ENCODE results near the gene CDT1. TPM values are rescaled to one million over a fixed set of nuclear protein-coding genes. Genes with fewer than 3 reads are reported as not detected.

CDT1 gene
- total RNA-seq, 1 experiment from 2014 or later: 39.9 TPM

- no peak for ATAC-seq
- Histone ChIP-seq H3K27me3 (ENCODE audit: control insufficient read depth, insufficient read depth, low read length) (no peaks in the 10 kb centered on the region), H3K4me1 (ENCODE audit: control insufficient read depth, insufficient read depth, low read length) (peaks cover 84% of the 10 kb centered on the region), H3K4me3 (ENCODE audit: low read depth in 2 of 2, low read length in 2 of 2) (no peak overlapping the region), H3K27ac (ENCODE audit: low read length) (peak overlapping the region; percentile 66), H3K9me3 (ENCODE audit: control insufficient read depth, insufficient read depth, low read depth, low read length) (no peaks in the 10 kb centered on the region), H3K36me3 (ENCODE audit: control insufficient read depth, insufficient read depth, low read length) (no peaks in the 10 kb centered on the region)
- intact Hi-C loops (cut with micrococcal nuclease; ENCODE audit: unreplicated experiment): no loop called here
- DNase-seq (ENCODE audit: low read depth, low spot score): no peak
- ChIA-PET POLR2A (no interaction called here), CTCF (interaction anchor here (0.7 kb wide), 1 partner anchor 17 kb away, joined by 3 read pairs; no protein-coding TSS in a partner anchor)
- BruUV-seq (replicated peaks): no TSS peak
- TF ChIP-seq POLR2AphosphoS5 (IDR thresholded peaks at IDR 0.05; ENCODE audit: low read depth, low read length): no peak
- no peak for TF ChIP-seq SIN3A (IDR thresholded peaks at IDR 0.05; ENCODE audit: borderline replicate concordance, insufficient read depth, low read depth, low read length)
- TF ChIP-seq CTCF (IDR thresholded peaks at IDR 0.05): no peak
- no peak for TF ChIP-seq TCF7L2 (IDR thresholded peaks at IDR 0.05; ENCODE audit: low read depth, low read length)
- no peak for TF ChIP-seq REST (IDR thresholded peaks at IDR 0.05; ENCODE audit: insufficient read depth in 1 of 2, low read depth in 2 of 2, low read length in 1 of 2)
- in situ Hi-C loops (cut with HindIII; ENCODE audit: low pct_unique_long_range_greater_than_20kb, low sequenced_read_pairs): no loop called here
These were observed 40.6 kb upstream of the CDT1 start for GRCh38 chr16:88762941-88763340.

- Histone ChIP-seq H3K27me3 (ENCODE audit: control insufficient read depth, insufficient read depth, low read length) (no peaks in the 10 kb centered on the region), H3K9me3 (ENCODE audit: control insufficient read depth, insufficient read depth, low read depth, low read length) (no peaks in the 10 kb centered on the region), H3K4me1 (ENCODE audit: control insufficient read depth, insufficient read depth, low read length) (peaks cover 84% of the 10 kb centered on the region), H3K4me3 (ENCODE audit: low read depth in 2 of 2, low read length in 2 of 2) (no peak overlapping the region), H3K36me3 (ENCODE audit: control insufficient read depth, insufficient read depth, low read length) (no peaks in the 10 kb centered on the region), H3K27ac (ENCODE audit: low read length) (peak overlapping the region; percentile 66)
- no TSS peak for BruUV-seq (replicated peaks)
- POLR2A ChIA-PET: no interaction called here
- TF ChIP-seq SIN3A (IDR thresholded peaks at IDR 0.05; ENCODE audit: borderline replicate concordance, insufficient read depth, low read depth, low read length): no peak
- in situ Hi-C loops (cut with HindIII; ENCODE audit: low pct_unique_long_range_greater_than_20kb, low sequenced_read_pairs) (no loop called here), intact Hi-C loops (cut with micrococcal nuclease; ENCODE audit: unreplicated experiment) (no loop called here)
- CTCF ChIA-PET: no interaction called here
- DNase-seq (ENCODE audit: low read depth, low spot score): no peak
- peak; percentile 12; the same call in 1 of the 2 replicates for ATAC-seq
These were observed 40.0 kb upstream of the CDT1 start for GRCh38 chr16:88763502-88764053.

GRCh38 chr16:88764080-88764479 lies 39.5 kb upstream of the CDT1 start:
- BruUV-seq (replicated peaks): no TSS peak
- H3K4me1 ChIP-seq (ENCODE audit: control insufficient read depth, insufficient read depth, low read length): peaks cover 84% of the 10 kb centered on the region
- intact Hi-C loops (cut with micrococcal nuclease; ENCODE audit: unreplicated experiment) (no loop called here), in situ Hi-C loops (cut with HindIII; ENCODE audit: low pct_unique_long_range_greater_than_20kb, low sequenced_read_pairs) (no loop called here)
- H3K27me3 ChIP-seq (ENCODE audit: control insufficient read depth, insufficient read depth, low read length): no peaks in the 10 kb centered on the region
- DNase-seq (ENCODE audit: low read depth, low spot score) (no peak), ATAC-seq (no peak)
- 0 out of 2 replicates have a peak overlapping the region, but pooled peaks have one; percentile 66 for H3K27ac ChIP-seq (ENCODE audit: low read length)
- H3K9me3 ChIP-seq (ENCODE audit: control insufficient read depth, insufficient read depth, low read depth, low read length): no peaks in the 10 kb centered on the region
- H3K36me3 ChIP-seq (ENCODE audit: control insufficient read depth, insufficient read depth, low read length): no peaks in the 10 kb centered on the region
- POLR2A ChIA-PET: no interaction called here
- CTCF ChIA-PET: interaction anchor here (0.7 kb wide), 1 partner anchor 22 kb away, joined by 10 read pairs; no protein-coding TSS in a partner anchor
- no peak for TF ChIP-seq CTCF (IDR thresholded peaks at IDR 0.05)
- TF ChIP-seq POLR2AphosphoS5 (IDR thresholded peaks at IDR 0.05; ENCODE audit: low read depth, low read length): no peak
- TF ChIP-seq SIN3A (IDR thresholded peaks at IDR 0.05; ENCODE audit: borderline replicate concordance, insufficient read depth, low read depth, low read length): no peak
- TF ChIP-seq TCF7L2 (IDR thresholded peaks at IDR 0.05; ENCODE audit: low read depth, low read length): no peak
- no peak for TF ChIP-seq REST (IDR thresholded peaks at IDR 0.05; ENCODE audit: insufficient read depth in 1 of 2, low read depth in 2 of 2, low read length in 1 of 2)
- H3K4me3 ChIP-seq (ENCODE audit: low read depth in 2 of 2, low read length in 2 of 2): no peak overlapping the region
